Endothelial cell (in vitro differentiated cells): Measurements from ENCODE around the gene AGBL4. TPM values are rescaled to one million over a fixed set of nuclear protein-coding genes. Genes with fewer than 3 reads are reported as not detected.

ENCODE experiments used
- DNase-seq: peaks from one replicate; pipeline ENCODE4 v3.0.0; 2021; ENCODE audit warnings: low spot score
- H3K27ac Mint-ChIP-seq: one replicate; pipeline ENCODE4 v1.8.0; 2021; ENCODE audit warnings: mixed read lengths, inconsistent platforms; ENCODE audit not compliant: unreplicated experiment
- H3K27me3 Mint-ChIP-seq: one replicate; pipeline ENCODE4 v1.8.0; 2021; ENCODE audit warnings: mild to moderate bottlenecking, moderate library complexity, mixed read lengths, inconsistent platforms; ENCODE audit not compliant: unreplicated experiment
- H3K36me3 Mint-ChIP-seq: one replicate; pipeline ENCODE4 v1.8.0; 2021; ENCODE audit warnings: mild to moderate bottlenecking, low read depth, mixed read lengths, inconsistent platforms; ENCODE audit not compliant: unreplicated experiment
- H3K4me1 Mint-ChIP-seq: one replicate; pipeline ENCODE4 v1.8.0; 2021; ENCODE audit warnings: mild to moderate bottlenecking, mixed read lengths, inconsistent platforms; ENCODE audit not compliant: unreplicated experiment
- H3K4me3 Mint-ChIP-seq: one replicate; pipeline ENCODE4 v1.8.0; 2021; ENCODE audit warnings: mild to moderate bottlenecking, mixed read lengths, inconsistent platforms; ENCODE audit not compliant: unreplicated experiment
- H3K9me3 Mint-ChIP-seq: one replicate; pipeline ENCODE4 v1.8.0; 2021; ENCODE audit warnings: mixed read lengths, inconsistent platforms; ENCODE audit not compliant: unreplicated experiment
- CTCF ChIP-seq: fragments of 200-600 bp; sonication (generic); IDR thresholded peaks from one replicate; pipeline ENCODE4 v1.5.0; 2021; ENCODE audit warnings: antibody characterized with exemption; ENCODE audit not compliant: unreplicated experiment
- total RNA-seq: library from RNA; stranded (reverse); fragmentation: NEBNext Ultra II Directional; extraction: Animal tissue kit (Norgen Biotek cat#: 25700); gene quantifications from one replicate; pipeline ENCODE4 v1.2.1, GENCODE V29; 2021; ENCODE audit not compliant: unreplicated experiment

Gene AGBL4
- total RNA-seq, 1 donor from 2014 or later = 0.51 TPM

- no peaks in the 10 kb centered on the region for H3K9me3 Mint-ChIP-seq
- peaks cover 1% of the 10 kb centered on the region for H3K27me3 Mint-ChIP-seq
- H3K4me3 Mint-ChIP-seq = no peak overlapping the region
- DNase-seq = no peak
- no peak for TF ChIP-seq CTCF
- no peaks in the 10 kb centered on the region for H3K36me3 Mint-ChIP-seq
- H3K27ac Mint-ChIP-seq = no peak overlapping the region
- no peaks in the 10 kb centered on the region for H3K4me1 Mint-ChIP-seq
Observed at GRCh38 chr1:49199564-49199963, 824.2 kb downstream of the AGBL4 start.

- TF ChIP-seq CTCF = no peak
- Mint-ChIP-seq H3K4me1 (no peaks in the 10 kb centered on the region), H3K4me3 (no peak overlapping the region), H3K36me3 (no peaks in the 10 kb centered on the region), H3K9me3 (no peaks in the 10 kb centered on the region), H3K27ac (no peak overlapping the region), H3K27me3 (no peaks in the 10 kb centered on the region)
- no peak for DNase-seq
Observed at GRCh38 chr1:49197081-49197480, 826.7 kb downstream of the AGBL4 start.

- H3K27ac Mint-ChIP-seq = no peak overlapping the region
- no peaks in the 10 kb centered on the region for H3K36me3 Mint-ChIP-seq
- H3K4me3 Mint-ChIP-seq = no peak overlapping the region
- no peaks in the 10 kb centered on the region for H3K9me3 Mint-ChIP-seq
- H3K27me3 Mint-ChIP-seq = no peaks in the 10 kb centered on the region
- no peaks in the 10 kb centered on the region for H3K4me1 Mint-ChIP-seq
- TF ChIP-seq CTCF = no peak
- DNase-seq = no peak
Observed at GRCh38 chr1:49190138-49190537, 833.6 kb downstream of the AGBL4 start.

- Mint-ChIP-seq H3K4me1 (no peaks in the 10 kb centered on the region), H3K9me3 (no peaks in the 10 kb centered on the region), H3K27ac (no peak overlapping the region)
Observed at GRCh38 chr1:49187056-49187455, 836.7 kb downstream of the AGBL4 start.

More at GRCh38 chr1:49187056-49187455, 836.7 kb downstream of the AGBL4 start:
- TF ChIP-seq CTCF = no peak
- Mint-ChIP-seq H3K36me3 (no peaks in the 10 kb centered on the region), H3K4me3 (no peak overlapping the region), H3K27me3 (peaks cover 3% of the 10 kb centered on the region)
- DNase-seq = no peak
